ENCODE results near the gene PFKM.
"Not testable (repeated sequence)": the region's sequence is repeated elsewhere in the genome, so short reads cannot be mapped to it uniquely, and the experiment has no call there.

The PFKM gene

DNA sequence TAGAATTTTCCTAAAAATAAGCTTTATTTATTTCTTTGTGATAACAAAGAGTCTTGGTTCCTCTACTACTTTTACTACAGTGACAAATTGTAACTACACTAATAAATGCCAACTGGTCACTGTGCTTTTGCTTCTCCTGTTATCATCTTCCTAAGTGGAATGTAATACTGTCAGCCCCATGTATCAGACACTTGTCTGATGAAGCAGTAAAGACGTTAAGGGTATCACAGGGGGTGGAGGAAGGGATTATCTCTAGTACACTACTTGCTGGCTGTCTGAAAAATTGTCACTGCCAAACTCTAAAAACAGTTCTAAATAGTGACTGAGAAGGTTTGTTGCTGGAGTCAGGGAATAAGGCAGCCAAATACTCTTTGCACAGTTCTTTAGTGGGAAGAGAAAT is 26.8 kb downstream of the PFKM start:
- no peak for DNase-seq (ENCODE audit: extremely low read depth, insufficient read length)
- Histone ChIP-seq H3K36me3 (ENCODE audit: control insufficient read depth, insufficient read depth, low read length) (peaks cover 36% of the 10 kb centered on the region), H3K27me3 (replicated peaks; ENCODE audit: control insufficient read depth, insufficient read depth, low read length) (no peaks in the 10 kb centered on the region), H3K4me3 (replicated peaks; ENCODE audit: low read depth, low read length) (no peak overlapping the region)
- TF ChIP-seq, protein P1, sequence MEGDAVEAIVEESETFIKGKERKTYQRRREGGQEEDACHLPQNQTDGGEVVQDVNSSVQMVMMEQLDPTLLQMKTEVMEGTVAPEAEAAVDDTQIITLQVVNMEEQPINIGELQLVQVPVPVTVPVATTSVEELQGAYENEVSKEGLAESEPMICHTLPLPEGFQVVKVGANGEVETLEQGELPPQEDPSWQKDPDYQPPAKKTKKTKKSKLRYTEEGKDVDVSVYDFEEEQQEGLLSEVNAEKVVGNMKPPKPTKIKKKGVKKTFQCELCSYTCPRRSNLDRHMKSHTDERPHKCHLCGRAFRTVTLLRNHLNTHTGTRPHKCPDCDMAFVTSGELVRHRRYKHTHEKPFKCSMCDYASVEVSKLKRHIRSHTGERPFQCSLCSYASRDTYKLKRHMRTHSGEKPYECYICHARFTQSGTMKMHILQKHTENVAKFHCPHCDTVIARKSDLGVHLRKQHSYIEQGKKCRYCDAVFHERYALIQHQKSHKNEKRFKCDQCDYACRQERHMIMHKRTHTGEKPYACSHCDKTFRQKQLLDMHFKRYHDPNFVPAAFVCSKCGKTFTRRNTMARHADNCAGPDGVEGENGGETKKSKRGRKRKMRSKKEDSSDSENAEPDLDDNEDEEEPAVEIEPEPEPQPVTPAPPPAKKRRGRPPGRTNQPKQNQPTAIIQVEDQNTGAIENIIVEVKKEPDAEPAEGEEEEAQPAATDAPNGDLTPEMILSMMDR (IDR thresholded peaks at IDR 0.05; ENCODE audit: insufficient read depth, low read length, poor library complexity, severe bottlenecking): no peak

DNA sequence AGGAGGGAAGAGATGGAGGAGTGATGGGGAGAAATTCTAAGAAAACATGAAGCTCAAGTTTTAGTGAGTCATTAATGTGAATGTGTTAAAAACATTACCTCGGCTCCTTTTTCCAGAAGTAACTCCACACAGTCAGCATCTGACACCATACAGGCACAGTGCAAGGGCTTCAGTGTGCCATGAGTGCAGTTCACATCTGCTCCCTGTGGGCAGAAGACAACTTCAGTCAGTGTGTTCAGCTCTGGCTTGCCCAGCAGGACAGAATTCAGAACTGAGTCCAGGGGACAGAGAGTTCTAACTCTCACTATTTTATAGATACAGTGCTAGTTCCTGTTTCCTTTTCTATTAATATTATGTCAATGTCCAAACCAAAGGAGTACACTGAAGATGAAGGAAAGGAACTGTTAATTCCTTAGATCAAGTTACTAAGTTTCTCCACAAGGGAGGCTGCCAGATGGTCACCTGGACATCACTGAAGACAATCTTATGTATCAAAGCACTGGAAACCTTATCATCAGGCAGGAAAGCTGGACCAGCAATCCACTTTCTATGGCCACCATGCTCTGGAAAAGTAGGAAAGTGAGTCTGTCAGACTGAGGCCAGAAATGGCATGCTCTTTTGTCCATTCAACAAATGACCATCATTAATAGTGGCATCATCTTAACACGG is 32.1 kb downstream of the PFKM start:
- no peak overlapping the region for H3K4me3 ChIP-seq (replicated peaks; ENCODE audit: low read depth, low read length)
- peaks cover 16% of the 10 kb centered on the region for H3K36me3 ChIP-seq (ENCODE audit: control insufficient read depth, insufficient read depth, low read length)
- no peaks in the 10 kb centered on the region for H3K27me3 ChIP-seq (replicated peaks; ENCODE audit: control insufficient read depth, insufficient read depth, low read length)
- TF ChIP-seq, protein P1 (IDR thresholded peaks at IDR 0.05; ENCODE audit: insufficient read depth, low read length, poor library complexity, severe bottlenecking): no peak
- no peak for DNase-seq (ENCODE audit: extremely low read depth, insufficient read length)

DNA sequence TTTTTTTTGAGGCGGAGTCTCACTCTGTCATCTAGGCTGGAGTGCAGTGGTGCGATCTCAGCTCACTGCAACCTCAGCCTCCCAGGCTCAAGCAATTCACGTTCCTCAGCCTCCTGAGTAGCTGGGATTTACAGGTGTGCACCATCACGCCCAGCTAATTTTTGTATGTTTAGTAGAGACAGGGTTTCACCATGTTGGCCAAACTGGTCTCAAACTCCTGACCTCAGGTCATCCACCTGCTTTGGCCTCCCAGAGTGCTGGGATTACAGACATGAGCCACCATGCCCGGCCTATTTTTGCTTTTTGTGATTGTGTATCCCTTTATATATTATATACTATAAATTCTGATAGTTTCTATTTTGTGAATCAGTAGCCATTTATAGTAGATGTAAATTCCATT is 36.6 kb downstream of the PFKM start:
- not testable (repeated sequence) for H3K4me3 ChIP-seq (replicated peaks; ENCODE audit: low read depth, low read length); H3K27me3 ChIP-seq (replicated peaks; ENCODE audit: control insufficient read depth, insufficient read depth, low read length); H3K36me3 ChIP-seq (ENCODE audit: control insufficient read depth, insufficient read depth, low read length); DNase-seq (ENCODE audit: extremely low read depth, insufficient read length)

DNA sequence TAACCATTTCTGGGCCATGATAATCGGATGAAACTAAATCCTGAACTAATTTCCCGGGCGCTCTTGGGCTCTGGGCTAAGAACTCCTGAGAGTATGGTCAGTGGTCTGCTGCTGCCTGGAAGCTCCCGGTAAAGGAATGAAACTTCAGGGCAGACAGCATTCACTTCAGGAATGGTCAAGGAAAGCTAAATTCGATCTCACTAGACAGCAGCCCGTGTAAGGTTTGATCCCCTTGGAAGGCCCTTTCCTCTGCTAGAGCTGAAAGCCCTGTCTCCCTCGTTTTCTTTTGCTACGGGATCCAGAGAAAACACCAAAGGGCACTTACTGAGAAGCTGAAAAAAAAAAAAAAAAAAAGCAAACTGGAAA is 37.5 kb downstream of the PFKM start:
- DNase-seq (ENCODE audit: extremely low read depth, insufficient read length): no peak
- no peaks in the 10 kb centered on the region for H3K27me3 ChIP-seq (replicated peaks; ENCODE audit: control insufficient read depth, insufficient read depth, low read length)
- peak overlapping the region; percentile 95 for H3K4me3 ChIP-seq (replicated peaks; ENCODE audit: low read depth, low read length)
- peaks cover 3% of the 10 kb centered on the region for H3K36me3 ChIP-seq (ENCODE audit: control insufficient read depth, insufficient read depth, low read length)
- TF ChIP-seq, protein P1 (IDR thresholded peaks at IDR 0.05; ENCODE audit: insufficient read depth, low read length, poor library complexity, severe bottlenecking): no peak

DNA sequence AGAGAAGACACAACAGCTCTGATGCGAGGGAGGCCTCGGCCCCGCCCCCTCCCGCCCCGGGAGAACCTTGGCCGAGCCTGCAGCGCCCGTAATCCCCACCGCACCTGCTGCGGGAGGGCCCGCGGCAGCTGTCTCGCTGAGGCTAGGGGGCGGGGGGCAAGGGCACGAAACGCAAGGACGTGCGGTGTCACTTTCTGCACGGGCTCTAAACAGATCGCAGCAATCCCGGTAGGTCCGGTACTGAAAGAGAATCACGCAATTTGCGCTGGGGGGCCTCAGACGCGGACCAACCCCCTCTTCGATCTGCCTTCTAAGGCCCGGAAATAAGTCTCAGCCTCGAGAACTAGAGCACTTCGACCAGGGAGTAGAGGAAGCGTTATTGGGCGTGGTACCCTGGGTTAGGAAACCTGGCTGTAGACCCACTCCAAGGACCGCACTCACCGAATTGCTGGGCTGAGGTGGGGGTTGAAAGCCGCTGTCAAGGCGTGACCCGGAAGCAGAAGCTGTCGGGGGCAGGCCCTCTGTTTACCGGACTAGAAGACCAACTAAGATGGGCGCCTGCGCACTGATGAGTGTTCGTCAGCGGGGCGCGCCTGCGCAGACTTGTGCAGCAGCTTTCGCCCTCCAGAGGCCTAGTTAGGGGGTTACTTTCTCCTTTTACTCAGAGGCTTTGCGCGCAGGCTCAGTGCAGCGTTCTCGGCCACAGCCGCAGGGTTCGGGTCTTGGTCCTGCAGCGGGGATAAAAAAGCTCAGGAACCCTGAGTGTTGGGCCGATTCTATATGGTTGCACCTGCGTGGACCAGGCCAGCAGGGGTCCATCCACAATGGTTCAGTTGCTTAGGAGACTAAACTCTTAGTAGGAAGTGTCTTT is 38.1 kb downstream of the PFKM start, which contains the start of gene ASB8:
ASB8 (minus strand) TSS at position 498 of the 871 bp plus-strand sequence. CDS start 4,019 bp downstream, outside the sequence.
- TF ChIP-seq, protein P1 (IDR thresholded peaks at IDR 0.05; ENCODE audit: insufficient read depth, low read length, poor library complexity, severe bottlenecking): peak; percentile 57
- Histone ChIP-seq H3K27me3 (replicated peaks; ENCODE audit: control insufficient read depth, insufficient read depth, low read length) (no peaks in the 10 kb centered on the region), H3K4me3 (replicated peaks; ENCODE audit: low read depth, low read length) (peak within 1 kb of the TSS; percentile 95), H3K36me3 (ENCODE audit: control insufficient read depth, insufficient read depth, low read length) (peaks cover 3% of the 10 kb centered on the region)
- DNase-seq (ENCODE audit: extremely low read depth, insufficient read length): peak; percentile 99

DNA sequence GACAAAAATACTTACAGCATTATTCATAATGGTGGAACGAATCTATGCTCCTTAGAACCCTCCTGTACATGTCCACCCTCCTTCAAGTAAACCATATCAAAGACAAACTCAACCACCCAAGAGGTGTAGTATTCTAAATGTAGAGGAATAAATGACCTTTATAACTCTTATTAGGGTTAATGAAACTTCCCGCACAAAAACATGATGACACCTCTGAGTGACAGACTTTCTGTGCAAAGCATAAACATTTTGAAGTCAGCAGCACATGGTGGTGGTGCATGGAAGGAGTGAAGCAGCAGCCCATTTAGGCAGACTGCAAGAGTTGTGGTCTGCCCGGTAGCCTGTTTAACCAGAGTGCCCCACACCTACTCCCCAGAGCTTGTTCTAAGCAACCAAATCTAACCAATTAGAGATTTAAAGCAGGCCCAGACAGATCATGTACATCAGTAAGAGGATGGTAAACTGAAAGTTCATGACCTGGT is 38.8 kb downstream of the PFKM start:
- Histone ChIP-seq H3K27me3 (replicated peaks; ENCODE audit: control insufficient read depth, insufficient read depth, low read length) (no peaks in the 10 kb centered on the region), H3K4me3 (replicated peaks; ENCODE audit: low read depth, low read length) (peak overlapping the region; percentile 48), H3K36me3 (ENCODE audit: control insufficient read depth, insufficient read depth, low read length) (peaks cover 3% of the 10 kb centered on the region)
- no peak for DNase-seq (ENCODE audit: extremely low read depth, insufficient read length)
- TF ChIP-seq, protein P1 (IDR thresholded peaks at IDR 0.05; ENCODE audit: insufficient read depth, low read length, poor library complexity, severe bottlenecking): no peak
